Spinal cord (tissue), 10 donors: ENCODE measurements around the gene RAB4B. TPM values are rescaled to one million over a fixed set of nuclear protein-coding genes. Genes with fewer than 3 reads are reported as not detected.

Experiments used
- DNase-seq, 6 donors: peaks; one replicate each; pipeline versions ENCODE4 v3.0.0 to v3.0.0-alpha.2; 2013 to 2015; ENCODE audit warnings: low spot score in 6 of 6, low read depth in 4 of 6
- H3K27ac ChIP-seq: one replicate; pipeline ENCODE4 v1.5.1; 2013; ENCODE audit warnings: low read depth, low read length, control low read depth
- H3K27me3 ChIP-seq: one replicate; pipeline ENCODE4 v1.6.1; 2013; ENCODE audit warnings: low read length; ENCODE audit not compliant: control insufficient read depth, insufficient read depth
- H3K36me3 ChIP-seq: one replicate; pipeline ENCODE4 v1.6.1; 2013; ENCODE audit warnings: low read length; ENCODE audit not compliant: control insufficient read depth, insufficient read depth
- H3K4me1 ChIP-seq: one replicate; pipeline ENCODE4 v1.6.1; 2013; ENCODE audit warnings: low read length; ENCODE audit not compliant: control insufficient read depth, insufficient read depth
- H3K4me3 ChIP-seq: one replicate; pipeline ENCODE4 v1.5.1; 2013; ENCODE audit warnings: low read depth, low read length, control low read depth
- H3K9me3 ChIP-seq: one replicate; pipeline ENCODE4 v1.6.1; 2013; ENCODE audit warnings: low read length; ENCODE audit not compliant: control insufficient read depth, insufficient read depth
- WGBS: methylation state at CpG from one replicate; pipeline ENCODE4 v1.1.5; 2013; ENCODE audit warnings: missing lambda C conversion rate; ENCODE audit not compliant: insufficient coverage; 5-methylcytosine and 5-hydroxymethylcytosine counted together
- polyA plus RNA-seq, 2 donors: library from polyadenylated mRNA; unstranded; fragments of 120-200 nt; gene quantifications; one replicate each; pipeline ENCODE4 v1.2.1, GENCODE V29; 2013; ENCODE audit not compliant: insufficient read length in 2 of 2
- total RNA-seq, 2 donors: library from RNA; depleted of rRNA in 1 of 2; stranded (reverse); fragments of 120-200 nt in 1 of 2; fragments of >200 nt in 1 of 2; gene quantifications; one replicate each; pipeline versions ENCODE4 v1.2.3 to v1.2.4, GENCODE V29; 2013 to 2014
- donor health status: healthy.

RAB4B gene
- total and polyA plus RNA-seq, 4 donors = 13.1 to 50.8 (median 35.2) TPM

DNA sequence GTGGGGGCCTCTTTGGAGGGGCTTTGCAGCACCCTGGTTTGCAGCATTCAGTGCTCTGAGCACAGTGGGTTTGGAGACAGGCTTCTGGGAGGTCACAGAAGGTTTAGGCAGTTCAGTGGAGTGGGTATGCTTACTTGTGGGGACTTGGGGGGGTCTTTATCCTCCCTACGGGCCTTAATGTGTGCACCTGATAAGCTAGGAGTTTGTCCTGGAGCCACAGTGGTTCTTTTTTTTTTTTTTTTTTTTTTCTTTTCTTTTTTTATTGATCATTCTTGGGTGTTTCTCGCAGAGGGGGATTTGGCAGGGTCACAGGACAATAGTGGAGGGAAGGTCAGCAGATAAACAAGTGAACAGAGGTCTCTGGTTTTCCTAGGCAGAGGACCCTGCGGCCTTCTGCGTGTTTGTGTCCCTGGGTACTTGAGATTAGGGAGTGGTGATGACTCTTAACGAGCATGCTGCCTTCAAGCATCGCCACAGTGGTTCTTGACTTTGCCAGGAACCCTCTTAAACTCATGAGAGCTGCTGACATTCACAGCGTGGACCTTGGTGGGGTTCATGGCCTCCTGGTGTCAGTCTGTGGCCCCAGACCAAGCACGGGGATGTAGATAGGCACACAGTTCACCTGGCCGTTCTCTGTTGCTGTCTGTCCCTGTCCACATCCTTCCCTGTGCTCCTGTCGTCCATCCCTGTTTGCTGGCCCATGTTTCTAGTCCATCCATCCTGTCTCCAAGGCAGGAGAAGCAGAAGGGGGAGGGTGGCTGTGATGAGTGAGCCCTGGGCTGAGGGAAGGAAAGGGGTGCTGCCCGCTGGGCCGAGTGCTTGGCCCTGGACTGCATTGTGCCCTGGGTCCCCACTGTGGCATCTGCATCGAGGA, 23.6 kb downstream of the RAB4B start:
- H3K4me3 ChIP-seq = no peak overlapping the region
- H3K36me3 ChIP-seq = peaks cover 55% of the 10 kb centered on the region
- DNase-seq = no peak
- WGBS = 62% methylated on average over 7 of the region's 13 CpGs
- peaks cover 79% of the 10 kb centered on the region for H3K4me1 ChIP-seq
- H3K27ac ChIP-seq = no peak overlapping the region
- H3K9me3 ChIP-seq = no peaks in the 10 kb centered on the region
- H3K27me3 ChIP-seq = no peaks in the 10 kb centered on the region

- Histone ChIP-seq H3K36me3 (peaks cover 59% of the 10 kb centered on the region), H3K4me3 (no peak overlapping the region), H3K27me3 (no peaks in the 10 kb centered on the region), H3K4me1 (peaks cover 88% of the 10 kb centered on the region), H3K27ac (peak overlapping the region; percentile 52), H3K9me3 (no peaks in the 10 kb centered on the region)
- DNase-seq = peak in 1 of 6 donors; percentile 19
- WGBS = 34% methylated on average over 11 of the region's 11 CpGs
Measured at GRCh38 chr19:40802300-40803169, 24.5 kb downstream of the RAB4B start.

GRCh38 chr19:40803170-40803856, 25.3 kb downstream of the RAB4B start:
- H3K36me3 ChIP-seq = peaks cover 67% of the 10 kb centered on the region
- H3K4me3 ChIP-seq = no peak overlapping the region

DNA sequence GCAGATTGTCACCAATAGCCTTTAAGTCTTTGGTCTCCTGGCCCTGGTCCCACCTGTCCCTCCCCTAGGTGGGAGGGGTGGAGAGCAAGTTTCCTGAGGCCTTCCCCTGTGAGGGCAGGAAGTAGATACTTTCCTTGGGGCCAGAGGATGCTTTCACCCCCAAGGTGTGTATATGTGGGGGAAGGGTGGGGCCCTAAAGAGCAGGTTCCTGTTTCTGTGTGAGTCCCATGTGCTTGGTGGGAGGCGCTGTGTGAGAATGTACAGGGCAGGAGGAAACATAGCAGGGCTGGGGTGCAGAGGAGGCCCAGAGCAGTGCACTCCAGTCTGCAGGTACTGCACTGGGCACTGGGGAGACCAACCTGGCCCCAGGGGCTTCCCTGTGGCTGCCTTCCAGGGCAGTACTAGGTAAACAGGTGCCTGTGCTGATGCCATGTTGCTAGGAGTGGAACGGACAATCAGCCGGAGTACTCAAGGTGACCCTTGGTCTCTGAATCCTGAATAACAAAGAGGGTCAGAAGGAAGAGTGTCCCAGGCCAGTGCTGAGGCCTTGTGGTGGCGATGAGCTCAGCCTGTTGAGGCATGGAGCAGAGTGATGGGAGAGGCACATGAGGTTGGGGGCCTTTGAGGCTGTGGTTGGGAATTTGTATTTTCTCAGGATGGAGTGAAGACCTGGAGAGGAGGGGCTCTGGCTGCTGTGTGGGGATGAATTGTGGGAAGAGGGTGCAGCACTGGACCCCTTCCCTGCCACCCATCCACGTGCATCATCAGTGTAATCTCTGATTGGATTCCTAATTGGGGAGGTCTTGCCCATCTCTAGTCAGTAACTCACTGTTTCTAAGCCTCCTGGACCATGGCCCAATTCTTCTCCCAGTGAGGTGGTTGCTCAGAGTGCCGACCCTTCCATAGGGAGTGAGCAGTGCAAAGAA, 26.1 kb downstream of the RAB4B start:
- Histone ChIP-seq H3K4me1 (peaks cover 89% of the 10 kb centered on the region), H3K27me3 (no peaks in the 10 kb centered on the region), H3K4me3 (no peak overlapping the region), H3K27ac (no peak overlapping the region), H3K36me3 (peaks cover 75% of the 10 kb centered on the region), H3K9me3 (no peaks in the 10 kb centered on the region)
- peak in 1 of 6 donors; percentile 17 for DNase-seq
- WGBS = 81% methylated on average over 4 of the region's 6 CpGs

More at GRCh38 chr19:40803170-40803856, 25.3 kb downstream of the RAB4B start:
- peak overlapping the region; percentile 52 for H3K27ac ChIP-seq
- H3K27me3 ChIP-seq = no peaks in the 10 kb centered on the region
- no peak for DNase-seq
- H3K9me3 ChIP-seq = no peaks in the 10 kb centered on the region
- peaks cover 88% of the 10 kb centered on the region for H3K4me1 ChIP-seq
- 59% methylated on average over 6 of the region's 9 CpGs for WGBS

DNA sequence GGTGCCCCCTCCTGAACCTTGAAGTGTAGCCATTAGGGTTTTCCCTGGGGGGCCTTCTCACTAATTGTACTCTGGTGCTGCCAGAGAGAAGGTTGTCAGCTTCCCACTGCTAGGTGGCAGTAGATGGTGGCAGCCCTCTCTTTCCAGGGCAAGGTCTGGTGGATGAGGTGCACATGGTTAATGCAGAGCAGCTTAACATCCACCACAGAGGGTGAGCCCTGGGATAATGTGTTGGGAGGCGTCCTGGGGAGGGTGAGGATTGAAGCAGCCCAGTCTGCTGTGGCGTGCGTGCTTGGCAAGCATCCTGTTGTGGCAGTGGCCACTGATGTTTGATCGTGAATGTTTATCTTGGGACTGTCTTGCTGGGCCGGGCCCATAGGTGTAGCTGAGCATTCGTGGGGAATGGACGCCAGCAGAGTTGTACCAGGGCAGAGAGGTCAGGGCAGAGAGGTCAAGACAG, 26.8 kb downstream of the RAB4B start:
- peaks cover 92% of the 10 kb centered on the region for H3K4me1 ChIP-seq
- H3K4me3 ChIP-seq = no peak overlapping the region
- 58% methylated on average over 7 of the region's 7 CpGs for WGBS
- peak in 2 of 6 donors; percentile 27 to 43 for DNase-seq
- no peak overlapping the region for H3K27ac ChIP-seq
- H3K9me3 ChIP-seq = no peaks in the 10 kb centered on the region
- H3K27me3 ChIP-seq = no peaks in the 10 kb centered on the region
- H3K36me3 ChIP-seq = peaks cover 80% of the 10 kb centered on the region

GRCh38 chr19:40805258-40805868, 27.3 kb downstream of the RAB4B start:
- no peak overlapping the region for H3K27ac ChIP-seq
- 77% methylated on average over 2 of the region's 2 CpGs for WGBS
- peaks cover 79% of the 10 kb centered on the region for H3K36me3 ChIP-seq
- H3K4me3 ChIP-seq = no peak overlapping the region
- peak in 1 of 6 donors; percentile 16 for DNase-seq
- no peaks in the 10 kb centered on the region for H3K27me3 ChIP-seq
- H3K4me1 ChIP-seq = peaks cover 92% of the 10 kb centered on the region
- H3K9me3 ChIP-seq = no peaks in the 10 kb centered on the region

DNA sequence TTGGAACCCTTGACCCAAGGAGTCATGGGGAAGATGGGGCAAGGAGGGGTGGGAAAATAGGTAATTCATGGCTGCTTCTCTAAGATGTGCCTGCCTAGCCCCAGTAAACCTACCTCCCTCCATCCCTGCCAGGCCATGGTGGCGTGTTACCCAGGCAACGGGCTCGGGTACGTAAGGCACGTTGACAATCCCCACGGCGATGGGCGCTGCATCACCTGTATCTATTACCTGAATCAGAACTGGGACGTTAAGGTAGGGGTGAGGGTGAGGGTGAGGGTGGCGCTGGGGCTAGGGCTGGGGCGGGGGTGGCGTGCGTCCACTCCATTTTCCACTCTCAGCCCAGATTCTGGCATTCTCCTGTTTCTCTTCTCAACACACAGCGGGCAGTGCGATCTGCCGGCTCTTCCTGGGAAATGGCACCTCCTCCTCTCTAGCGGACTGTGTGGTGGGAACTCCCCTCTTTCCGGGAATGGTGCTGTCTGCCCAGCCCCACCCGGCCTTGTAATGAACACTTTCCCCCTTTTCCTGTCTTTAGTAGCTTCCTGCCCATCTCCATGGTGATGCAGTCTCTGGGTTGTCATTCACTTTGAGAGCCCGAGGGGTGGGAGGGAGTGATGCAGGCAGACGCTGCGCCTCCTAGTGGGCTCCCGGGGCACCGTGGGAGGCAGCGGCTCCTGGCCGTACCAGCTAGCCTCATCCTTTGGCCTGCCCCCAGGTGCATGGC, 28.5 kb downstream of the RAB4B start:
- no peaks in the 10 kb centered on the region for H3K27me3 ChIP-seq
- H3K9me3 ChIP-seq = no peaks in the 10 kb centered on the region
- peaks cover 91% of the 10 kb centered on the region for H3K4me1 ChIP-seq
- peak overlapping the region; percentile 70 for H3K27ac ChIP-seq
- 5% methylated on average over 16 of the region's 26 CpGs for WGBS
- H3K36me3 ChIP-seq = peaks cover 67% of the 10 kb centered on the region
- no peak overlapping the region for H3K4me3 ChIP-seq
- peak; percentile 86 to 99 (median 91) for DNase-seq
